Stimulated activated CD4-positive, alpha-beta T cell treated with anti-CD3 and anti-CD28 coated beads, Interleukin-4, amount 100 ng/mL, for 48 hours (primary cell): ENCODE results near the gene PITPNM3.

ENCODE experiments used
- DNase-seq, 2 donors: peaks; one replicate each; pipeline ENCODE4 v3.0.0-alpha.2; 2020; ENCODE audit warnings: low read depth in 2 of 2

Gene PITPNM3

DNA sequence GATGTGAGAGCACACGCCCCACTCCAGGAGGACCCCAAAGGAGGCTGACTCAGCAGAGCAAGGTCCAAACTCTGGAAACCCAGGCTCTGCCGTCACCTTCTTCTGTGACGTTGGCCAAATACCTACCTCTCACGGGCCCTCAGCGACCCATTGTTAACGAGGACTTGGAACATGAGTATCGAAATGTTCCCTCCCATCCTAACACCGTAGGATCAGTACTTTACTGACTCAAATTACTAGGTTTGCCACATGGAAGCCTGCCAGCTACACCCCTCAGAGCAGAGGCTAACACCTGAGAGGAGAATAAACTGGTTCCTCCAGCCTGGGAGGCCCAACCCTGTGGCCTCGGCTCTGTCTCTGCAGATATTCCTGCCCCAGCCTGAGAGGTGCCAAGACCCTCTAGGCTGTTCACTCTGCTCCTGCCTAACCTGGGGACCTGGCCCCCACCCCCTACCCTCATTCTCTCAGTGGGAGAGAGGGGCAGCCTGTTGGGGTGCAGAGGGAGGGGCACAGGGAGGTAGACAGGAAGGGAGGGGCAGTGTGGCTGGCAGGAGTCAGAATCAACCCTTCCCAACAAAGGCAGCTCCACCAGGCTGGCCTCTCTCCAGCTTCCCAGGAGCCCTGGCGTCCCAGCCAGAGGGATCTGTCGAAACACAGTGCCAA is 4.4 kb downstream of the PITPNM3 start:
- DNase-seq, result no peak

DNA sequence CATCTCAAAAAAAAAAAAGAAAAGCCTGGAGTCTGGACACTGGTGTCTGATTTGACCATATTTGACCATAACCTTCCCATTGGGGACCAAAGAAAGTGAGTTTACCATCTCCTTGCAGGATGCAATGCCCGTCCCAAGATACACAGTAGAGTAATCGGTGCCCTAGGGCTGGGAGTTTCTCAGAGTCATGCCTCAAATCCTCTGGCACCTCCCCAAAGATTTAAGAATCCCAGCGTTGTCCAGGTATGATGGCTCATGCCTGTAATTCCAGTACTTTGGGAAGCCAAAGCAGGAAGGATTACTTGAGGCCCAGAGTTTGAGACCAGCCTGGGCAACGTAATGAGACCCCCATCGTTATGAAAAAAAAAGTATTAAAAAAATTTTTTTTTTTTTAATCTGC is 5.0 kb downstream of the PITPNM3 start:
- no peak for DNase-seq

DNA sequence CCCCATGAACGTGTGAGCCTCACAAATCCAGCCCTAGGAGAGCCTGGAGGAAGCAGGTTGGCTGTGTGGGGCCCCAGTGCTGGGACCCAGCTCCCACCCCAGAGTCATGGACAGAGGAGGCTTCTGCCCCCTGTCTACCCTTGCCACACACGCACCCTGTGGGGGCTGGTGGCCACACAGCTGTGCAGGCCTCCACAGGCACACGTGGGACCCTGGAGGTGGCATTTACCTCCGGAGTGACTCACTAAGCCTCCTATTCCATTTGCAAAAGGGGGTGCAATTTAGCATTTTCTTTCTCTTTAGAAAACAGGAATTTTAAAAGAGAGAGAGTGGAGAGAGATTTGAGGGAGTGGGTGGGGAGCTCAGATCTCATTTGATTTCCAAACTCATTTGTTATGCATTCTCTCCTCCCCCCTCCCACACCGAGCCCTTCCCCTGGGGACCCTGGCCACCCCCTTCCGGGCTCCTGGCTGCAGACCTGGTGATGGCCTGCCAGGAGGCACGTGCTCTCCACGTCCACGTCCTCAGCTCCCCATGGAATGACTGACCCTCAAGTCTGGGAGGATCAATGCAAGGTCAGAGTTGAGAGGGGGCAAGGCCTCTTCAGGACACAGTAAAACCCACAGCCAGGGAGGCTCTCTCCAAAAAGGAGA is 6.8 kb downstream of the PITPNM3 start:
- no peak for DNase-seq

DNA sequence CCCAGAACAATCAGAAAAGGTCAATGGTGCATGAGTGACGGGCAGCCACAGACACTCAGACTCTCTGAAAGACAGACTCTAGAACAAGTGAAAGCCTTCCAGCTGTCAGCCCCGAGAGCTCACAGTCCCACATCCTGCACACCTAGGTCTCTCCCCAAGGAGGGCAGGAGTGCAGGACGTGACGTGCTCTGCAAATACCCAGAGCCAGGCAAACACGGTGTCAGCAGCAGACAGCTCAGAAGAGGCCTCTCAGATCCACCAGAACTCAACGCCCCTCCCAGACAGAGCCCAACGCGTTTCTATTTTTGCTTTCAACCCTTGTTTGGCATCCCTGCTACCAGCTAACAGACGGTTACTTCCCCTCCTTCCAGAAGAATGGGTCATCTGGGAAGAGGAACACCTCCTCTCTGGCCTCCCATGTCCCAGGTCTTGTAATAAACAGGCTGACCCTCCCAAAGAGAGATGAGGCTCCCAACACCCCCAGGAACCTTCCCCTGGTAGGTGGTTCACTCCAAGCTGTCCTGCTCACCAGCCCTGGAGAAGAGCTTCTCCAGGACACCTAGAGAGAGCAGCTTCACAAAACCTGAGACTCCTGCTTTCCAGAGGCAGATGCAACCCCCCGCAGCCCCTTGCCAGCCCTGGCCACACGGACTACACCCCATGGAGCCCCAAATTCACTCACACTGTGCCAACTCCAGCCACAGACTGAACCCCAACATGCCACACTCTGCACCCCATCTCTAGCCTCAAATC is 7.6 kb downstream of the PITPNM3 start:
- peak in 1 of 2 donors; percentile 10 for DNase-seq

DNA sequence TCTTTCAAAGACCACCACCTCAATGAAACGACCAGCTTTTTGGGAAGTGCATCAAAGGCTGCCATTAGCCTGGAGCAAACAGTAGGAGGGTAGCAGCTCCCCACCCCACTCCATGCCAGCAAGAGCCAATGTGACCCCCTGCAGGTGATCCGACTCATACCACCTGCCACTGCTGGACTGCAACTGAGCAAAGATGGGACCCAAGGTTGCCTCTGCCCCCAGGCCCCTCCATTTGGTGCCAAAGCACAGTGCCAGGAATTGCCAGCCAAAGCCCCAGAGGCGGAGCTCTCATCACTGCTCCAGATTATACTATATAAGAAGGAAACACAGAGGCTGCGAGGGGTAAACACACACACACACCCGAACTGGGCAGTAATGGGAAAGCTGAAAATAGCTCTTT is 8.3 kb downstream of the PITPNM3 start:
- DNase-seq, result no peak

DNA sequence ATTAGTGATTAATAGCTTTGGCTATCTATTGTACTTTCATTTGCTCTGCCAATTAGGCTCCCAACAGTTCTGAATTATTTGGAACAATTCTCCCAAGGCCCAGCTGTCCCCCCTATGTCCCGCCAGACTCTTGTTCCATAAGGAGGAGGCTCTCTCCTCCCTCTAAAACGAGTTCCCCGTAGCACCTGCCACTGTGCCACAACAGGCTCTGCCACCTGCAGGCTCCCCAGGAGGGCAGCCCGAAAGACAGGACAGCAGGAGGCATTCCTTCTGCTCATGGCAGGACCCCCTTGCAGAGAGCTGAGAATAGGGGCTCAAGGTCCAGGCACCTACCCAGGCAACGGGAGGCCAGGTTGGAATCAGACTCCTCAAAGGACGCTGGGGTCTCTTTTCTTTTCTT is 9.0 kb downstream of the PITPNM3 start:
- no peak for DNase-seq

DNA sequence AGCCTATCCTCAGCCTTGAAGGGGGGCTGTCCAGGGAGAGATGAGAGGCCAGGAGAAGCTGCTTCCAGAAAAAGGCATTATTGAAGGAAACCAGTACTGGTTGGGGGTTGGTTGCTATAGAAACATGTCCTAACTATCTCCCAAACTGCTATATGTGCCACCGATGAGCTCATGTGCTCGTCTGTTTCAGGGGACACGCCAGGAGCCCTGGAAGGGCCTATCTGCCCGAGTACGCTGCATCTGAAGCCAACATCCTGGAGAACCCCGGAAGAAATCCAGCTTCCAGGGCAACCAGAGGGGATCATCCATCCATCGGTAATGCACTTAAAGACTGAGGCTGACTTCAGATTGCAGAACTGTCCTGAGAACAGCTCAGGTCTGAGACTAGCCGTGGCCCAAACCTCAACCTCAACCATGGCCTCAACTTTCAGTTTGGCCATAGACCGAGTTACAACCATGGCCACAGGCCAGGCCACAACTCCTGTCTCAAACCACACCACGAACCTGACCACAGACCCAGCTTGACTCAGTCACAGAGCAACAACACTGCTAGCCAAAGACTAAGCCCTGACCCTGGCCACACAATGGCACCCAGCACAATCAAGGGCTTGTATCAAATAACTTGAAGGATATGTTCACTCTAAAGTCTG is 10.2 kb downstream of the PITPNM3 start:
- no peak for DNase-seq

DNA sequence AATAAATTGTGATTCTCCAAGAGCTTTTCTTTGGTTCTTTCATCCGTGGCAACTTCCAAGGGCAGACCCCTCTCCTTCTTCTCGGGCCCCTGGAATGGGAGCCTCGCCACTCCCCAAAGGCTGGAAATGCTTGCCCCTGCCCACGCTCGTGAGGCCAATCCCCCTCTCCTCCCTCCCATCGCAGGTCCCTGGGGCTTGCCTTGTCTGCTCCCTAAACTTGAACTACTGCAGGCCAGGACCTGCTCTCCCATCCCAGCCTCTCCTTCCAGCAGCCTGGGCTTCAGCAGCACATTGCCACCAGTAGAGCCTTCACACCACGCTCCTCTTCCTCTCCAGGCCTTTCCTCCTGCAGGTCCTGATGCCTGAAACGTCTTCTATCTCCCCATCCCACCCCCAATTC is 11.1 kb downstream of the PITPNM3 start:
- no peak for DNase-seq

DNA sequence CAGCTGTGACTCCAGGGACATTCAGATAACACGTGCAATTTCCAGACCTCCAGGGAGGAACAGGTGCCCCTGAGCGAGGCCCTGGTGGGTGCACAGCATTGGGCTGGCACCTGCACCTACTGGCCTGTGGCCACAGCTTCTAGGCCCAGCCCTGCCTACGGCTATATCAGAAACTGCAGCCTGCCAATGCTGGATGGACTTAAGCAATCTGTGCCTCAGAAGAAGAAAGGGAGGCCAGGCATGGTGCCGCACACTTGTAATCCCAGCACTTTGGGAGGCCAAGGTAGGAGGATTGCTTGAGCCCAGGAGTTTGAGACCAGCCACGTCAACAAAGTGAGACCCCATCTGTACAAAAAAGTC is 12.4 kb downstream of the PITPNM3 start:
- DNase-seq, result no peak

DNA sequence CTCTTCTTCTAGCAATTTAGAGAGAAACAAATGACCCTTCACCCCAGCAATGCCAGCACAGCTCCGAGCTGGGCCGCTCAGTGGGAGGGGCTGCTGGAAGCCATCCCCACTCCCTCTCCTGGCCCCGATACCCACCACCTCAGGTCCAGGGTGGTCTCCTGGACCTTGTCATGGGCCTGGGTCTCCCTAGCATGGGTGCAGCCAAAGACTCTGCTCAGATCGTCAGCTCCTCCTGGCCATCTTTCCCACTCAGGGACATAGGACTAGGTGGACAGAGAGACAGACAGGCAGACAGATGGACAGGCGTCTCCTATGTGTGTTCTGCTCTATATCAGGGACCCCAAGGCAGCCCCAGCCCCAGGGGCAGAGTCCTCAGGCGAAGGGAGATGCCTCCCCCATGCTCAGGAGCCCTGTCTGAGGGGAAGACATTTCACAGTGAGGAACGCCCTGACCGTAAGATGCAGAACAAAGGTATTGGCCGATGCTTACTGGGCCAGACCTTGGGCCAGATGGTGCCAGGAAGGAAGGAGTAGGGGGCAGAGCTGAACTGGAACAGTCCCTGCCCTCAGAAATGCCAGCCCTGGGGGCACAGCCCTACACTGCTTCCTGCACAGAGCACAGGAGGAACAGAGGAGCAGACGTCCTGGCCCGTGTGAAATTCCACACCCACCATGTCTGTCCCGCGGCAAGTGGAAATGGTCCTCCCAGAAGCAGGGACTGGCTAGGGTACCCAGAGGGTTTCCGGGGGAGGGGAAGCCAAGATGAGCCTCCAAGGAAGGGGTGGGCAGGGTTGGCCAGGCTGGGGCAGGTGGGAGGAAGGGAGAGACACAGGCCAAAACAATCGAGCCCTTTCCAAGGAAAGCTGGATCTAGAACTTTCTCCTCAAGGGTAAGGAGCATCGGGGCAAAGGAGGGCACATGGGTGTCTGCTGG is 13.0 kb downstream of the PITPNM3 start:
- no peak for DNase-seq

DNA sequence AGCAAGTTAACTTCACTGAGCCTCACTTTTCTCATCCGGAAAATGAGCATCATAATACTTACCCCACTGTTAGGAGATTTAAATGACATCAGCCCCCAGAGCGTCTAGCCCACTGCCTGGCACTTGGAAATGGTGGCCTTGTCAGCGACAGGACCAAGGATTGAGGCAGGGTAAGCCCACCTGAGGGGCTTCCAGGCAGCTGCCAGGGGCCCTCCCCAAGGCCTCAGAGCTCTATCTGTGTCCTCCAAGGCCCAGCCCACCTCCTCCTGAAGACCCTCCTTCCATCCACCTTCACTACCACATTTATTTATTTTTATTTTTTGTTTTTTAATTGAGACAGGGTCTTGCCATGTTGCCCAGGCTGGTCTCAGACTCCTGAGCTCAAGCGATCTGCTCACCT is 13.8 kb downstream of the PITPNM3 start:
- no peak for DNase-seq

DNA sequence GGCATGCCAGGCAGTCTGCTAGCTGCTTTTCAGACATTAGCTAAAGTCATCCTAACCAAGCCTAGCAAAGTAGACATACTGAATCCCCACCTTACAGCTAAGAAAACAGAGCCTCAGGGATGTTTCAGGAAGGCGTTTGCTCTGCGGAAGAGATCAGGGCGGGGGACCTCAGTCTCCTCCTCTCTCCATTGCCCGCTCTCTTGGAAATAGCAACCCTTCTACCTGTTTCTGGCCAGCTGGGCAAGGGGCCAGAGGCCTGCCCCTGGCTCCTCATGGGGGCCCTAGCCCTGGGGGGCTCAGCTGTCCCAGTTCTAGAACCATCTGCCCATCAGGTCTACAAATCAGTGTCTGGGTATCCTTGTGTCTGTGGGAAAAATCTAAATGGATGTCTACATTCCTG is 14.5 kb downstream of the PITPNM3 start:
- no peak for DNase-seq

DNA sequence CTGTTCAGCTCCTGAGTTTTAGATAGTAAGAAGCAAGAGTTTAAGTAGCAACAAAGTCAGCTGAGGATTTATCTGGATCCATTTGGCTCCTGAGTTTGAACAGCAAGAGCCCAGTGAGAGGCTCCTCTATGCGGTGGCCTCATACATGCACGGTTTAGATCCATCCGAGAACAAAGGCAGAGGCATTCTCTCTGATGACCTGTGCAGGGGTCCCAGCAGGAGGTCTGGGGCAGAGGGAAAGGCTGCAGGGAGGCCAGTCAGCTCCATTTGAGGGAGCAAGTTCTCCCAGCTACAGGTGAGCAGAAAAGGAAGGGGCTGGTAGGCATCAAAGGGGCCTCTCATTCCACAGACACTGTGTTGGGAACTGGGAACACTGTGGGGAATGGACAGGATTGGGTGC is 16.5 kb downstream of the PITPNM3 start:
- no peak for DNase-seq

DNA sequence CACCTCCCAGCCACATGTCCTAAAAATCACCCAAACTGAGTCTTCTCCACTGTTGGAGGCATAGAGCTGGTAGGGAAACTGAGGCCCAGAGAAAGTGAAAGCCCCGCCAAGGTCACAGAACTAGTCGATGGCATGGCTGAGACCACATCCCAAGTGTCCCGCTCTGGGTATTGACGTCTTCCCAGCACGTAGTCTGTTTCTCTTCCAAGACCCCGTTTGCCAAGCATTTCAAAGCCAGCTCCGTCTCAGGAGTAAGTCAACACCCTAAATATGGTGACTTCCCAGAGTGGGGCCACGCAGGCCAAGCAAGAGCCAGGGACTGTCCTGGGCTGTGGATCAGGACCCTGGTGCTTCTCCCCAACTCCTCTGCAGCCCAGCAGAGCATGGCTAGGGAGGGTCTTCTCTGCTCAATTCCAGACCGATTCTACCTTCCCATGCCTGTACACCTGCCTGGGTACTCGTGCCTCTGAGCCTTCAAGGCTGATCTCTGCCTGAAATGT is 19.7 kb downstream of the PITPNM3 start:
- no peak for DNase-seq

DNA sequence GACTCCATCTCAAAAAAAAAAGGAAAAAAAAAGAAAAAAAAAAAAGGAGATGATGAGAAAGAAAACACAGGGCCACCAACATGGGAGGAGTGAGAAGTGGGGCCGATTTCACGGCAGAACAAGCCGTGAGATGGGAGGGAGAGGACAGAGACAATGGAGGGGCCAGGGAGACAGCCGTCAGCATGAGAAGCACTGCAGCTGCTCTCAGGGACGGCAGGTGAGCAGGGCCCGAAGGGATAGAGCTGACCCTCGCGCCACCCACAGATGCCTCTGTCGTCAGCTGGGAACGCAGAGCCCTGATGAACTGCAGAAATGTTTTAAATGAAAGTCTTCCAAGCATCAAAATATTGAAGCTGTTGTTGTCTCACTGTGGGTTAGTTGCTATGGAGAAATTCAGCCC is 20.3 kb downstream of the PITPNM3 start:
- DNase-seq, result no peak

DNA sequence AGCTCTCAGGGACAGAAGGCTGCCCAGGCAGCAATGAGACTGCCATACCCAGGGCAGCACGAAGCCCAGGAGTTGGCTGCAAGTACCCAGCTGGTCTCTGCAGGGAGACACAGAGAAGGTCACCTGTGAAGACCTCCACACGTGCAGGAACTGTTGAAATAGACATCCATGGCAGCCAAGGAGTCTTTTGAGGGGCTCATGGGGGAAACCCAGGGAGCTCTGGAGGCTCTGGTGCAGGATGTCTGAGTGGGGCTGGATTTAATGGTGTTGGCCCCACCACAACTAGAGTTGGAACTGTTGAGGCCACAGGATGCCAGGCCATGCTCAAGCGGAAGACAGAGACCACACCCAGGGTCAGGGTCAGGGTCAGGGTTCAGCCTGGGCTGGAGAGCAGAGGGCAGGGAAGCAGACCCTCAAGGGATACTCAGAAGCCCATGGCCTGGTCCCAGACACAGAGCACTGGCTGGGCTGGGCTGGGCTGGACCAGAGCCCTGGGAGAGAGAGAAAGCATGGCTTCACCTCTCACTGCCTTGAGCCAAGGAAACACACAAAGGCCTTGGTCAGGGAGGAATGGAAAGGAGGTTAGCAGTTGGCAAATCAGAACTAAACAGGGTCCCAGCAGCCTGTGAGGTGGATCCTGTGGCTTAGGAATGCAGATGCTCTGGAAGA is 21.4 kb downstream of the PITPNM3 start:
- no peak for DNase-seq

DNA sequence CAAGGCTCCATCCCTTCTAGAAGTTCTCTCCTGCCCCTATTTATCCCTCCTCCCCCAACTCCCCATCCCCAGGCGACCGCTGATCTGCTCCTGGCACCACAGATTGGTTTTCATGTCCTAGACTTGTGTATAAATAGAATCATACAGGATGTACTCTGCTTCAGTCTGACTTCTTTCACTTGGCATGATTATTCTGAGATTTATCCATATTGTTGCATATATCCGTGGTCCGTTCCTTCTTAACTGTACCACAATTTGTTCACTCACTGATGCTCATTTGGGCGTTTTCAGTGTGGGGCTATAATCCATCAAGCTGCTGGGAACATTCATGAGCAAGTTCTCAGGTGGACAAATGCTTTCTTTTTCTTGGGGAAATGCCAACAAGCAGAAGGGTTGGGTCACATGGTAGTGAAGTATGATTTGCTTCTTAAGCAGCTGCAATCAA is 23.9 kb downstream of the PITPNM3 start:
- no peak for DNase-seq

DNA sequence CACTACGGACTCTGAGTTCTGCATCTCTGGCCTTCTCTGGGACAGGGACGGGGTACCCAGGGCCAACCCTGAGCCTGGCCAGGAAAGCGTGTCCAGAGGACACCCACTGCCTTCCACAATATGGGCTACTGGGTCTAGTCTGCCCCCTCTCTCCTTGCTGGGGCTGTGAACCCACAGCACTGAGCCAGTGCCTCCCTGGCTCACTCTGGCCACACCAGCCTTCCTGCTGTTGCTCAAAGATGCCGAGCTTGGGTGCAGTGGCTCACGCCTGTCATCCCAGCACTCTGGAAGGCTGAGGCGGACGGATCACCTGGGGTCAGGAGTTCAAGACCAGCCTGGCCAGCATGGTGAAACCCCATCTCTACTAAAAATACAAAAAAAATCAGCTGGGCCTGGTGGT is 24.8 kb downstream of the PITPNM3 start:
- no peak for DNase-seq

DNA sequence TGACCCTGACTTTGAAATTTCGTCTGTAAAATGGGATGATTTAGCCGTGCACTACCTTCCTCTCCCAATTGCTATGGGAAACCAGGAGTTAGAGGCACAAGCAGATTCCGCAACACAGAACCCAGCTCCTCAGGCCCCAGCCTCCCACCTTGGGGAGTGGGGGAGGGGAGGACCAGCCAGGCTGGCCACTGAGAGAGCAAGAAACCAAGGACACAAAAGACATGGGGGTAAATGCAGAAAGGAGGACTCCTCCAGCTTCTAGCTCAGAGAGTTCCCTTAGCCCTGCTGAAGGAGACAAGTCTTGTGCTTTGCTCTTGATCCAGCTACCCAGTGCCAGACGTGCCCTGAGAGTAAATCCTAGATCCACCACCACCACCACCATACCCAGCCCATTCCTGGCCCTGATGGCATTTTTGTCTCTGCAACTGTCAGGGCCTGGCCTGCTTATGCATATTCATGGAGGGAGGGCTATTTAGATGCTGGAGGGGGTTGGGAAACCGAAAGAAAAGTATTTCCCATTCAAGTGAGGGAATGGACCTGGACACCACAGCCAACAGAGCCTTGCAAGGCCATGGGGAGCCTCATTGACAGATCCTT is 25.9 kb downstream of the PITPNM3 start:
- DNase-seq, result no peak

DNA sequence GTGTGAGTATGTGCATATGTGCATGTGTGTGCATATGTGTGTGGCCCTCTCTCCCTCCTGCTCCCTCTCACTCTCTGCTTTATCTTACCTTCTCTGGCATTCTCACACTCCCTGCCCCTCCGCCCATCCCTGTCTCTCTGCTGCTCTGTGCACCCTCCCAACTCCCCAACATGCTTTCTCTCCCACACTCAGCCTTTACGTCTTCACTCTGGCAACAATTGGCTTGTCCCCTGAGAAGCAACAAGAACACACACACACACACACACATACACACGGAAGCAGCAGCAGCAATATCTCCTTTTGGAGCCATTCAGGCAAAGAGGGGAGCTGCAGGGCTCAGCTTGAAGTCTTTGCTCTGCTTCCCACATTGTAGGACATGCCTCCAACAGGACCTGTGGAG is 27.8 kb downstream of the PITPNM3 start:
- no peak for DNase-seq
